NCI-H748 (cell line): ENCODE results near the gene NCF1.
"Not testable (repeated sequence)": the region's sequence is repeated elsewhere in the genome, so short reads cannot be mapped to it uniquely, and the experiment has no call there.

ENCODE experiments used
- DNase-seq: peaks from one replicate; lab custom pipeline; 2025; ENCODE audit not compliant: unreplicated experiment; lab: John Stamatoyannopoulos, UW

NCF1 gene

DNA sequence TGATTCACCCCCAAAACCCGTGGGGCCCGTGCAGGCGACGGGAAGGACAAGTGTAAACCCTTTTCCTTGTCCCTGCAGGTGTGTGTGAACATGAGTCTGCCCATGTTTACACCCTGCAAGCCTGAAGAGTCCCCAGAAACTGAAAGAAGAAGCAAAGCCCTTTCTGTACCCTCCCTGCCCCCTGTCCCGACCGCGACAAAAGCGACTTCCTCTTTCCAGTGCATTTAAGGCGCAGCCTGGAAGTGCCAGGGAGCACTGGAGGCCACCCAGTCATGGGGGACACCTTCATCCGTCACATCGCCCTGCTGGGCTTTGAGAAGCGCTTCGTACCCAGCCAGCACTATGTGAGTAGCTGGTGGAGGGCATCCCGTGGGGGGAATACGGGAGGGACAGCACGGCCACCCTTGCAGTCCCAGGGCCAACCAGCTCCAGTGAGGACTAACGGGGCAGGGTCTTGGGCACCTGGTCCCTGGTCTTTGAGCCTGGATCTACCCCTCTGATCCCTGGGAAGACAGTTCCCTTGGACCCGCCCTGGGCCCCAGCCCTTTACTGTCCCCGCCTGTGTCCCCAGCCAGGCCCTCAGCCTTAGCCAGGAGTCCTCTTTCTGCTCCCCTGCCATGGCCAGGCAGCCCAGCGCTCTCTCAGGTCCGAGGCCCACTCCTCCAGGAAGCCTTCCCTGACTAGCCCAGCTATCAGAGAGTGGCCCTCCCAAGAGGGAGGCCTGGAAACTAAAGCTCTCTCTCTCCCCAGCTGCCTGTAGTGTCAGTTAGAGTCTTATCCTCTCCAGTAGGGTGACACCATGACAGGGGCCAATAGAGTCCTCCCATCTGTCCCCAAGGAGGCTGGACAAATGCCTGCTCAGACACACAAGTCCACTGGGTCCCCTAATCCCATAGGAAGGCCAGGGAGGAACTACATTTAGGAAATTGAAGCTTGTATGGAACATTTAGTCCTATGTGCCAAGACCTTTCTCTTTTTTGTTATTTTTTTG, at the start of gene NCF1:
TSS of gene NCF1 (plus strand) at position 252 of the 991 bp plus-strand sequence. CDS start at position 273, 21 bp downstream.
- not testable (repeated sequence) for DNase-seq

- no peak for DNase-seq
Observed at GRCh38 chr7:74725840-74726239, 48.0 kb upstream of the NCF1 start.

- DNase-seq: no peak
Observed at GRCh38 chr7:74726309-74727101, 47.3 kb upstream of the NCF1 start.

- DNase-seq: not testable (repeated sequence)
Observed at GRCh38 chr7:74728686-74729085, 45.1 kb upstream of the NCF1 start.

DNA sequence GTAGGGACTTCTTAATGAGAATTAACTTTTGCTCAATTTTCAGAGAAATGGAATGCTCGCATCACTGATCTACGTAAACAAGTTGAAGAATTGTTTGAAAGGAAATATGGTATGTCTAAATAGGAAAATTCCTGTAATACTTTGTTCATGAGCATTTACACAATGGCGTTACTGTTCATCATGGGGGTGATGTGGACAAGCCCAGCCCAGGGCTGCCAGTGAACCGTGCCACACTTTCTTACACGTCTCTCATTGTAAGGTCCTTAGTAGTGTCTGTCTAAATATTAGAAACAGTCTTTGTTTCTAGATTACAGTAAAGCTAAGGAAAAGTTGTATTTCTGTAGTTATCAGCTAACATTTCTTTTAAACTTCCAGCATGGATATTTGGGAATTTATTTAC, 43.6 kb upstream of the NCF1 start:
- not testable (repeated sequence) for DNase-seq

GRCh38 chr7:74739974-74740703, 33.7 kb upstream of the NCF1 start:
- DNase-seq: not testable (repeated sequence)

DNA sequence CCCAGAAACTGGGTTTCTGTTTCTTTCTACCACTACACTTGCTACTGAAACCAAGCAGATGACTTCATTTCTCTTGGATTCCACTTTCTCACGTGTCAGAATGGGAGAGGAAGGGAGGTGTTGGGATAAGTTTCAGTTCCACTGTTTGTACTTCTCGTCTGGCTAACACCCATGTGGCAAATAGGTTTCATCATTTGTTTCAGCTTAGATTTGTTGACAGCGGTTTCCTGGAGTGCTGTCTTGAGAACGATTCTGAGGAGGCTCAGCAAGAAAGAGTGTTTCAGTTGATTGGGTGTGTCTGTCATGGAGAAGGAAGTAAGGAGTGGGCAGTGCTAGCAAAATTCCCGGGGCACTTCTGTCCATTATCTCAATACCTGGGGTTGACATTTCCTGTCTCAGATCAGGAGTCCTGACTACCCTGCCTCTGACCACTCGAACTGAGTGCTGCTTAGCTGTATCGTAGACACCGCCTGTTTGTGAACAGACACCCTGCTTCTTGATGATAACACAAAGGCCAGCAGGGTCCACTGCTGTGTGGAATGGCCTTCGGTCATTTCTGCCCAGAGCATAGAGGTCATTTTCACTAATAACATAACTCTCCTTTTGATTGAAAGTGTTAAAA, 29.8 kb upstream of the NCF1 start:
- DNase-seq: not testable (repeated sequence)

GRCh38 chr7:74753921-74754482, 19.8 kb upstream of the NCF1 start:
- not testable (repeated sequence) for DNase-seq

DNA sequence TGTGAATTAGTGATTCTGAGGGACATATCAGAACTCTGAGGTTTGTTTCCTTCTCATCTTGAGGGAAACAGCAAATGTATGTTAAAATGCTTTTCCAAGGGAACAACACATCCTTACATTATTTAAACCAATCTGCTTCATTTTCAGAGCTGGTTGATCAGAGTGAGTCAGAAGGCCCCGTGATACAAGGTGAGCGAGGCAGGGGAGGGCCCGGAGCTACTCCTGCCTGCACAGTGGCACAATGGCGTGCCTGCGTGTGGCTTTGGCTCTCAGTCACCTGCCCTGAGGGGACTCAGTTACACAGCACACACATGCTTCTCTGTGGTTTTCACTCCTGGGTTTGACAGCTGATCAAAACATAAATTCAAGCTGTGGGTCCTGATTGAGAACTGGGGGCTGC, 17.1 kb upstream of the NCF1 start:
- DNase-seq: not testable (repeated sequence)

DNA sequence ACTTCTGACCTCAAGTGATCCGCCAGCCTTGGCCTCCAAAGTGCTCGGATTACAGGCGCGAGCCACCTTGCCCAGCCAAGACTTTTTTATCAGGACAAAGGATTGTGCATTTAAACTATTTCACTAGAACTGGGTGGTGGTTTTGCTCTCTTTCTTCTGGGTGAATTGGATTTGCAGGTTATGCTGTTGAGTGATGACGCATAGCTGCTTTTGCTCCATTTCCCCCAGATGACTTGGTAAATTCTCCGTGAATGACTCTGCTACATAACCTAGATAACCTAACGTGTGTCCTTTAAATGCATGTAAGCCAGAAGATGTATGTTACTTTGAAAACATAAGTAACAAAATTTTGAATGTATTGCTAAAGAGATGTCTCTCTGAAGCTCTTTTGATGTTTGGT, 15.5 kb upstream of the NCF1 start:
- not testable (repeated sequence) for DNase-seq

DNA sequence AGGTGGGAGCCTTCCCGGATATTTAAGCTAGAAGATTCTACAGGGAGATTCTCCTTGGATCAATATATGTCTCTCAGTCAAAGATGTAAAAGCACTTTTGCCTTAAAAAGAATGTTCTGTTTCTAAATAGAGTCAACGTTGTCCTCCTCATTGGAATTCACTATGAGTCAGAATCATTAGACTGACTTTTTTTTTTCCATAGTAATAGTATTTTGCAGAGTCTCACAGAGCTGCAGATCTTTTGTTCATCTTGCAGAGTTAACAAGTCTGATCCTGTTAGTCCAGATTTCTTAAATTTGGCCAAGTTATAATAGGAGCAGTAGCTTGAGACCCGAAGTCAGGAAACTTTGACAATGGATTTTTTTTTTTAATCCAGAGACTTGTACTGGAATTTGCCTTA, 14.8 kb upstream of the NCF1 start:
- DNase-seq: not testable (repeated sequence)

DNA sequence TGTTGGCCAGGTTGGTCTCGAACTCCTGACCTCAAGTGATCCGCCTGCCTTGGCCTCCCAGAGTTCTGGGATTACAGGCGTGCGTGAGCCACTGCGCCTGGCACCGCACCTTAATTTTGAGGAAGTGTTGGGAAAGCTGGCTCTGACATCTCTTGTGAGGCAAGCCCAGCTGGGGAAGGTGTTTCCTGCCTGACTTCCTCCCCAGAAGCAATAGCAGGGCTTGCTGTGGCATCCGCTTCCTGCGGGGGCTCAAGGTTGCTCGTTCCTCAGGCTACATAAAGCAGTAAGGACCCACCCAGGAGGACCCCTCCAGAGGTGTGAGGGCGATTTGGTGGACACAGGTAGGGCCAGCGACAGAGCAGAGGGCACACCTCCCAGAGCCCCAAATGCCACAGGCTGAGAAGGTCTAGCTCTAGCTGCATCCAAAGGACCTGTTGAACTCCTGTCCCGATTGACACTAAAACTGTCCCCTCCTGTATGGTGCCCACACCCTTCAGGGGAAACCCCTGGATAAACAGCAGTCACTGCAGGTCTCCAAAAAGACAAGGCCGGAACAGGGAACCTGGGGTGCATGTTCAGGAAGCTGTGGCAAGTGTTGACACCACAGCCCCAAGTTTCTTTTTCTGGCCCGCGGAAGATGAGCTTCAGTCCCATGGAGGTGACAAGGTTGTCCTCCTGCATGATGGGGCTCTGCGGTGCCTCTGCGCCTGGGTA, 8.4 kb upstream of the NCF1 start:
- not testable (repeated sequence) for DNase-seq

DNA sequence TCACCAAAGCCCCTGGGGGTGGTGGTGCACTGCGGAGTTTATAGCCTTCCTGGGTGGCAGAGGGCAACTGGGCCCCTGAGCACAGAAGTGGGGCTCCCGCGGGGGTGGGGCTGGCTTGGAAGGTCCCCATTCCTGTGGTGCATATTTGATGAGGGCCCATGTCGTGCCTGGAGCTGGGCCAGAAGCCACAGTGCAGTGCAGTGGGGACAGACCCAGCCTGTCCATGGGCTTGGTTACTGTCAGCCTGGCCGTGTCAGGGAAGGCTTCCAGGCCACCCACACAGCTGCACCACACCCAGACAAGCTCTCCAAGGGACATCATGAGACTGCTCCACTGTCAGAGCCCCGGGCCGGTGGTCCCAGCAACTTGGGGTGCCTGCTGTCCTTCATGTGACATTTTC, 7.3 kb upstream of the NCF1 start:
- not testable (repeated sequence) for DNase-seq

DNA sequence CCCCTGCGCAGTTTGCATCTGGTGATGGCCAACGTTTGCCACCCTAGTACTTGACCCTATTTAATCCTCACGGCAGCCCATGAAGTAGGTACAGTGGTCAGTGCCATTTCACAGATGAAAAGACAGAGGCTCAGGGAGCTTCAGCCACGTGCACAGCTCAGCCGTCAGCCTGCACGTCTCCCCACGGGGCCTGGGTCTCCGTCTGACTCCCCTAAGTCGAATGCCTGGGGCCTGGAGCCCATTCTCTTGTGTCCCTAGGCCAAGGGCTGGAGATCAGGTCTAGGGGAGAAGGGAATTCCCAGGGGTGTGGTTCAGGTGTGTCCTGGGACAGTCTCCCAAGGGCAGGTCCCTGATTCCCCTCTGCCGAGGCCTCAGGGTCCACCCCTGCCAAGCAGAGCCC, 6.8 kb upstream of the NCF1 start:
- not testable (repeated sequence) for DNase-seq

- not testable (repeated sequence) for DNase-seq
Observed at GRCh38 chr7:74770062-74770461, 3.7 kb upstream of the NCF1 start.

GRCh38 chr7:74772093-74772492, 1.7 kb upstream of the NCF1 start:
- not testable (repeated sequence) for DNase-seq

DNA sequence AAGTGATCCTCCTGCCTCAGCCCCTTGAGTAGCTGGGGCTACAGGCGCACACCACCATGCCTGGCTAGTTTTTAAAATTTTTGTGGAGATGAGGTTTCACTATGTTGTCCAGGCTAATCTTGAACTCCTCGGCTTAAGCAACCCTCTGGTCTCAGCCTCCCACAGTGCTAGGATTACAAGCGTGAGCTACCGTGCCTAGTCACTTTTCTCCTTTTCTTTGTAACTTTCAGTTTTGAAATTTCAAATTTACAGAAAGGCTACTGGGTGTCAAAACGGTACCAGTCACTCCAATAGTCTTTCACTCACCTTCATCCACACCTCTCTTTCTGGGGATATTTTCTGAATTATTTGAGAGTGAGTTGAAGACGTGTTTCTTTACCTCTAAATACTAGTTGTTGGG, 1.3 kb downstream of the NCF1 start:
- not testable (repeated sequence) for DNase-seq

- DNase-seq: not testable (repeated sequence)
Observed at GRCh38 chr7:74779053-74779452, 5.2 kb downstream of the NCF1 start.

DNA sequence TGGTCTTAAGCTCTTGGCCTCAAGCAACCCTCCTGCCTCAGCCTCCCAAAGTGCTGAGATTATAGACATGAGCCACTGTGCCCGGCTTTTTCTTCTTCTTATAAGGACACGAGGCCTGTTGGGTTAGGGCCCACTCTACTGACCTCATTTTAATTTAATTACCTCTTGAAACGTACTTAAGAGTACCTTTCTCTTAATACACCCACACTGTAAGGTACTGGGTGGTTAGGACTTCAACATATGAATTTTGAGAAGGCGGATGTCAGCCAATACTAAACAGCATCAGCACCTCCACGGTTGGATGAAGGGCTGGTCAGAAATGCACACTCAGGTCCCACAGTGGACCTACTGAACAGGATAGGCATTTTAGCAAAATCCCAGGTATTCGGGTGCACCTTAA, 7.9 kb downstream of the NCF1 start:
- DNase-seq: not testable (repeated sequence)
